IPS DF 19.7 (cell line): ENCODE measurements around the gene CHST2.
"Not testable (repeated sequence)": the region's sequence is repeated elsewhere in the genome, so short reads cannot be mapped to it uniquely, and the experiment has no call there.

Source experiments
- DNase-seq: peaks from one replicate; pipeline ENCODE4 v3.0.0-alpha.2; 2013; ENCODE audit warnings: low read depth, low spot score

The CHST2 gene

GRCh38 chr3:143119009-143119914 lies at the start of gene CHST2:
TSS of gene CHST2 (plus strand) at chr3:143119771. CDS start at chr3:143120817, 1,046 bp downstream.
- no peak for DNase-seq

GRCh38 chr3:143070977-143071551 lies 48.5 kb upstream of the CHST2 start:
- peak; percentile 56 for DNase-seq

- no peak for DNase-seq
Observed at GRCh38 chr3:143071776-143072175, 47.8 kb upstream of the CHST2 start.

- DNase-seq: not testable (repeated sequence)
Observed at GRCh38 chr3:143072298-143073020, 47.1 kb upstream of the CHST2 start.

- not testable (repeated sequence) for DNase-seq
Observed at GRCh38 chr3:143073541-143073940, 46.0 kb upstream of the CHST2 start.

- not testable (repeated sequence) for DNase-seq
Observed at GRCh38 chr3:143073983-143074382, 45.6 kb upstream of the CHST2 start.

- no peak for DNase-seq
Observed at GRCh38 chr3:143078883-143079282, 40.7 kb upstream of the CHST2 start.

GRCh38 chr3:143080196-143080595 lies 39.4 kb upstream of the CHST2 start:
- DNase-seq: no peak

- DNase-seq: no peak
Observed at GRCh38 chr3:143081365-143081764, 38.2 kb upstream of the CHST2 start.

- no peak for DNase-seq
Observed at GRCh38 chr3:143081844-143082778, 37.5 kb upstream of the CHST2 start.

GRCh38 chr3:143083781-143084180 lies 35.8 kb upstream of the CHST2 start:
- DNase-seq: no peak

- DNase-seq: no peak
Observed at GRCh38 chr3:143084856-143085731, 34.5 kb upstream of the CHST2 start.

- no peak for DNase-seq
Observed at GRCh38 chr3:143088835-143089234, 30.7 kb upstream of the CHST2 start.

GRCh38 chr3:143089965-143090364 lies 29.6 kb upstream of the CHST2 start:
- no peak for DNase-seq

GRCh38 chr3:143090486-143090885 lies 29.1 kb upstream of the CHST2 start:
- no peak for DNase-seq

- DNase-seq: no peak
Observed at GRCh38 chr3:143090976-143091837, 28.4 kb upstream of the CHST2 start.

- no peak for DNase-seq
Observed at GRCh38 chr3:143092191-143092590, 27.4 kb upstream of the CHST2 start.

- no peak for DNase-seq
Observed at GRCh38 chr3:143095813-143096212, 23.8 kb upstream of the CHST2 start.

- DNase-seq: no peak
Observed at GRCh38 chr3:143098032-143098764, 21.4 kb upstream of the CHST2 start.
